GM12891 (cell line): ENCODE data around the gene HSD17B10.
"Not testable (repeated sequence)": the region's sequence is repeated elsewhere in the genome, so short reads cannot be mapped to it uniquely, and the experiment has no call there.

Experiments used
- POLR2A ChIP-seq: IDR thresholded peaks from 2 replicates; pipeline ENCODE4 v1.6.1; 2011; ENCODE audit warnings: low read depth, low read length, control low read depth
- POLR2AphosphoS5 ChIP-seq: IDR thresholded peaks from 2 replicates; pipeline ENCODE4 v1.6.1; 2011; ENCODE audit warnings: low read depth, low read length, control low read depth

DNA sequence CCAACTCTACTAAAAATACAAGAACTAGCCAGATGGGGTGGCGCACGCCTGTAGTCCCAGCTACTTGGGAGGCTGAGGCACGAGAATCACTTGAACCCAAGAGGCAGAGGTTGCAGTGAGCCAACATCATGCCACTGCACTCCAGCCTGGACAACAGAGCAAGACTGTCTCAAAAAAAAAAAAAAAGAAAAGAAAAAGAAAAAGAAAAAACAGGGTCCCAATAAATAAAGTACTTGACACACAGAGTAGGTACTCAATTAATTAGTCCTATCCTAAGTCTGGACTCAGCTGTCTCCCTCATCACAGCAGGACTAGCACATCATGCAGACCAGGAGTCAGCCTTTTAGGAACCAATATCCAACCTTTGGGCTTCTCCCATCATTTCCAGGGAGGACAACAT lies 13.8 kb downstream of the HSD17B10 start:
- TF ChIP-seq POLR2A, POLR2AphosphoS5: not testable (repeated sequence)
